Loucy (cell line): Measurements from ENCODE around the gene VPREB3.

Experiments
- H2AFZ ChIP-seq: fragments of 200-600 bp; sonication (generic); 2 replicates; pipeline ENCODE4 v1.6.0; 2016; ENCODE audit warnings: antibody characterized with exemption, mild to moderate bottlenecking, low read length, moderate library complexity
- H3F3A ChIP-seq: fragments of 200-600 bp; 2 replicates; pipeline ENCODE4 v1.6.0; 2016; ENCODE audit warnings: antibody characterized with exemption, low read depth, mild to moderate bottlenecking
- H3K27me3 ChIP-seq: fragments of 200-600 bp; sonication (generic); 2 replicates; pipeline ENCODE4 v1.6.1; 2014; ENCODE audit warnings: low read length, mild to moderate bottlenecking; ENCODE audit not compliant: insufficient read depth, poor library complexity, severe bottlenecking
- H3K36me3 ChIP-seq: fragments of 200-600 bp; sonication (generic); 2 replicates; pipeline ENCODE4 v1.6.1; 2016; ENCODE audit warnings: low read length; ENCODE audit not compliant: insufficient read depth
- H3K4me1 ChIP-seq: fragments of 200-600 bp; sonication (generic); 2 replicates; pipeline ENCODE4 v1.5.1; 2014; ENCODE audit warnings: low read length, mild to moderate bottlenecking; ENCODE audit not compliant: insufficient read depth, poor library complexity, severe bottlenecking
- H3K4me2 ChIP-seq: fragments of 200-600 bp; sonication (generic); 2 replicates; pipeline ENCODE4 v1.6.0; 2014; ENCODE audit warnings: antibody characterized with exemption, low read length, low read depth, mild to moderate bottlenecking; ENCODE audit not compliant: poor library complexity, severe bottlenecking
- H3K4me3 ChIP-seq: fragments of 200-600 bp; sonication (generic); 2 replicates; pipeline ENCODE4 v1.5.1; 2014; ENCODE audit warnings: low read length, mild to moderate bottlenecking, mixed read lengths; ENCODE audit not compliant: poor library complexity, severe bottlenecking
- H3K79me2 ChIP-seq: fragments of 200-600 bp; sonication (generic); 2 replicates; pipeline ENCODE4 v1.6.1; 2014; ENCODE audit warnings: low read length; ENCODE audit not compliant: insufficient read depth
- H3K9ac ChIP-seq: fragments of 200-600 bp; sonication (generic); 2 replicates; pipeline ENCODE4 v1.6.0; 2014; ENCODE audit warnings: mild to moderate bottlenecking, low read depth, low read length, moderate library complexity; ENCODE audit not compliant: poor library complexity, severe bottlenecking
- H3K9me2 ChIP-seq: fragments of 200-600 bp; sonication (generic); replicated peaks from 2 replicates; pipeline ENCODE4 v1.6.1; 2016; ENCODE audit warnings: low read depth, low read length, mixed read lengths
- H3K9me3 ChIP-seq: fragments of 200-600 bp; sonication (generic); 2 replicates; pipeline ENCODE4 v1.6.1; 2014; ENCODE audit warnings: mild to moderate bottlenecking, antibody characterized with exemption, low read length, low read depth; ENCODE audit not compliant: insufficient read depth
- H4K20me1 ChIP-seq: fragments of 200-600 bp; sonication (generic); 2 replicates; pipeline ENCODE4 v1.6.0; 2014; ENCODE audit warnings: antibody characterized with exemption, low read length, mild to moderate bottlenecking; ENCODE audit not compliant: insufficient read depth, poor library complexity, severe bottlenecking
- EZH2phosphoT487 ChIP-seq: fragments of 200-600 bp; IDR thresholded peaks from 2 replicates; pipeline ENCODE4 v1.6.1; 2018; ENCODE audit warnings: antibody characterized with exemption, mild to moderate bottlenecking, moderate library complexity, borderline replicate concordance
- TF ChIP-seq, protein P1 (sequence below): fragments of 200-600 bp; sonication (generic); conservative IDR thresholded peaks from 2 replicates; pipeline ENCODE4 v1.5.1; 2014; ENCODE audit warnings: mild to moderate bottlenecking, antibody characterized with exemption, low read length

VPREB3 gene

DNA sequence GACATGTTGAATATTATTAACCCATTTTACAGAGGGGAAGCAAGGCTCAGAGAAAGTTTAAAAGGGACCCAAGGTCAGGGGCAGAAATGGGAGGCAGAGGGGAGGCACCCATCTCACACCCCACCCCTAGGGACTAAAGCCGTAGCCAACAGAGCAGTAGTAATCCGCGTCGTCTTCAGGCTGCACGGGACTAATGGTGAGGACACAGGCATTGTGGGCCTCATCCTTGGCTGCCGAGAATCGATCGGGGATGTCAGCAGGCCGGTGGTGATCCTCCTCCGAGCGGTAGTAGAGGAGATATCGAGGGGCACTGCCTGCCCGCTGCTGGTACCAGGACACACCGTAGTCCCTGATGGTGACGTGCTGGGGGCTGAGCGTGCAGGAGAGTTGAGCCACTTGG, 1.5 kb downstream of the VPREB3 start:
- Histone ChIP-seq H3K4me3 (no peak overlapping the region), H3K9me3 (no peaks in the 10 kb centered on the region), H3F3A (peaks cover 3% of the 10 kb centered on the region; the same call in 1 of the 2 replicates), H3K4me1 (peaks cover 35% of the 10 kb centered on the region), H3K79me2 (peaks cover 13% of the 10 kb centered on the region; the same call in 1 of the 2 replicates), H3K9ac (no peak overlapping the region), H3K9me2 (no peaks in the 10 kb centered on the region), H4K20me1 (no peaks in the 10 kb centered on the region), H2AFZ (no peak overlapping the region), H3K27me3 (no peaks in the 10 kb centered on the region), H3K4me2 (no peak overlapping the region), H3K36me3 (no peaks in the 10 kb centered on the region)
- no peak for TF ChIP-seq EZH2phosphoT487
- TF ChIP-seq, protein P1, sequence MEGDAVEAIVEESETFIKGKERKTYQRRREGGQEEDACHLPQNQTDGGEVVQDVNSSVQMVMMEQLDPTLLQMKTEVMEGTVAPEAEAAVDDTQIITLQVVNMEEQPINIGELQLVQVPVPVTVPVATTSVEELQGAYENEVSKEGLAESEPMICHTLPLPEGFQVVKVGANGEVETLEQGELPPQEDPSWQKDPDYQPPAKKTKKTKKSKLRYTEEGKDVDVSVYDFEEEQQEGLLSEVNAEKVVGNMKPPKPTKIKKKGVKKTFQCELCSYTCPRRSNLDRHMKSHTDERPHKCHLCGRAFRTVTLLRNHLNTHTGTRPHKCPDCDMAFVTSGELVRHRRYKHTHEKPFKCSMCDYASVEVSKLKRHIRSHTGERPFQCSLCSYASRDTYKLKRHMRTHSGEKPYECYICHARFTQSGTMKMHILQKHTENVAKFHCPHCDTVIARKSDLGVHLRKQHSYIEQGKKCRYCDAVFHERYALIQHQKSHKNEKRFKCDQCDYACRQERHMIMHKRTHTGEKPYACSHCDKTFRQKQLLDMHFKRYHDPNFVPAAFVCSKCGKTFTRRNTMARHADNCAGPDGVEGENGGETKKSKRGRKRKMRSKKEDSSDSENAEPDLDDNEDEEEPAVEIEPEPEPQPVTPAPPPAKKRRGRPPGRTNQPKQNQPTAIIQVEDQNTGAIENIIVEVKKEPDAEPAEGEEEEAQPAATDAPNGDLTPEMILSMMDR = no peak

DNA sequence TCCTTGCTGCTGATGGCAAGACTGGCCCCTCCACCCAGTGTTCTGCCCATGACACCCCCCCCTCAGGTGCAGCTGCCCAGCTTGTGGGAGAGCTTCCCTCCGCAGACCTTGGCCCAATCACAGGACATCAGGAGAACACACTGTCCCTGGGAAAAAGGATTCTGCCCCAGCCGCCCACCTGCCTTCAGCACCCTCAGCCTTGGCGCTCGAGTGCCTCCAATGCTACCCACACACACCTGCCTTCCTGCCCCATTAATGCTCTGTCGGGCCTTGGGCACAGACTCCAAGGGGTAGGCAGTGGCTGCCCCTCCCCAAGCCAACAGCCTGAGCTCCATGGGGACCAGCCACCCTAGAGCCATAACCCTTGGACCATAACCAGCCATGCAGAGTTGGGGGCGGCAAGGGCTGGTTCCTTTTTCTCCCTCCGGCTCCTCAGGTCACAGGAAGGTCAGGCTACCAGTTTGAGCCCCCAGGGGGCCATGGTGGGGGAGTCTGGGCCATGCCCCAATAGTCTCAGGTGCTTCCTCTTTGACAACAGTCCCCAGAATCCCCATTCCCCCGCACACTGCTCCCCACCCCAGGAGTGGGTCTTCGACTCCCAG, 2.0 kb downstream of the VPREB3 start:
- Histone ChIP-seq H3K79me2 (peaks cover 16% of the 10 kb centered on the region; the same call in 1 of the 2 replicates), H3K9me3 (no peaks in the 10 kb centered on the region), H3K36me3 (no peaks in the 10 kb centered on the region), H3K9ac (no peak overlapping the region), H3K4me2 (peak overlapping the region; percentile 99), H3K9me2 (no peaks in the 10 kb centered on the region), H3F3A (peaks cover 3% of the 10 kb centered on the region; the same call in 1 of the 2 replicates), H4K20me1 (no peaks in the 10 kb centered on the region), H3K4me1 (peaks cover 30% of the 10 kb centered on the region), H3K4me3 (no peak overlapping the region), H3K27me3 (no peaks in the 10 kb centered on the region), H2AFZ (no peak overlapping the region)
- TF ChIP-seq, protein P1 = no peak
- no peak for TF ChIP-seq EZH2phosphoT487

DNA sequence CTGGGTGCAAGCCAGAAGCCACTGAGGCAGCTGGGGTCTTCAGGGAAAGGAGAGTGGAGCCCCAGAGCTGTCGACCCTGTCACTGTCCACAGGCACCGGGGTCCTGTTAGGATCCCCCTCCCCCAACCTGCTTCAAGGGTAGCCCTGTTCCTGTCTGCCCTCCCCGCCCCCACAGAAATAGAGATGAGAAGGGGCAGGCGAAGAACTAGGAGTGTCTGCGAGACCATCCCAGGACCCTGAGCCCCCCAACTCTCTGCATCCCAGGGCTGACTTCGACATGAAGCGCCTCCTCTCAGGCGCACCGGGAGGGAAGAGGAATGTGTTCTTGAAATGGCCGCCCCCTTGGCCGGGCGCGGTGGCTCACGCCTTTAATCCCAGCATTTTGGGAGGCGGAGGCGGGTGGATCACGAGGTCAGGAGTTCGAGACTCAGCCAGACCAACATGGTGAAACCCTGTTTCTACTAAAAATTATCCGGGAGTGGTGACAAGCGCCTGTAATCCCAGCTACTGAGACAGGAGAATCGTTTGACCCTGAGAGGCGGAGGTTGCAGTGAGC, 2.7 kb downstream of the VPREB3 start:
- no peaks in the 10 kb centered on the region for H3K9me3 ChIP-seq
- no peaks in the 10 kb centered on the region for H4K20me1 ChIP-seq
- H3K9ac ChIP-seq = peak overlapping the region; percentile 95
- no peak for TF ChIP-seq EZH2phosphoT487
- TF ChIP-seq, protein P1 = no peak
- H3F3A ChIP-seq = peaks cover 3% of the 10 kb centered on the region; the same call in 1 of the 2 replicates
- no peaks in the 10 kb centered on the region for H3K36me3 ChIP-seq
- no peaks in the 10 kb centered on the region for H3K27me3 ChIP-seq
- peak overlapping the region; percentile 89 for H2AFZ ChIP-seq
- peaks cover 23% of the 10 kb centered on the region for H3K4me1 ChIP-seq
- H3K4me2 ChIP-seq = peak overlapping the region; percentile 99
- peaks cover 22% of the 10 kb centered on the region; the same call in 1 of the 2 replicates for H3K79me2 ChIP-seq
- no peaks in the 10 kb centered on the region for H3K9me2 ChIP-seq
- H3K4me3 ChIP-seq = peak overlapping the region; percentile 93
